Stimulated activated CD4-positive, alpha-beta T cell treated with anti-CD3 and anti-CD28 coated beads, Interleukin-2, amount 100 ng/mL, for 24 hours (primary cell): Measurements from ENCODE around the gene TAP1.
"Not testable (repeated sequence)": the region's sequence is repeated elsewhere in the genome, so short reads cannot be mapped to it uniquely, and the experiment has no call there.

Experiments used
- DNase-seq, 2 donors: peaks; one replicate each; pipeline ENCODE4 v3.0.0-alpha.2; 2020

Gene TAP1, protein sequence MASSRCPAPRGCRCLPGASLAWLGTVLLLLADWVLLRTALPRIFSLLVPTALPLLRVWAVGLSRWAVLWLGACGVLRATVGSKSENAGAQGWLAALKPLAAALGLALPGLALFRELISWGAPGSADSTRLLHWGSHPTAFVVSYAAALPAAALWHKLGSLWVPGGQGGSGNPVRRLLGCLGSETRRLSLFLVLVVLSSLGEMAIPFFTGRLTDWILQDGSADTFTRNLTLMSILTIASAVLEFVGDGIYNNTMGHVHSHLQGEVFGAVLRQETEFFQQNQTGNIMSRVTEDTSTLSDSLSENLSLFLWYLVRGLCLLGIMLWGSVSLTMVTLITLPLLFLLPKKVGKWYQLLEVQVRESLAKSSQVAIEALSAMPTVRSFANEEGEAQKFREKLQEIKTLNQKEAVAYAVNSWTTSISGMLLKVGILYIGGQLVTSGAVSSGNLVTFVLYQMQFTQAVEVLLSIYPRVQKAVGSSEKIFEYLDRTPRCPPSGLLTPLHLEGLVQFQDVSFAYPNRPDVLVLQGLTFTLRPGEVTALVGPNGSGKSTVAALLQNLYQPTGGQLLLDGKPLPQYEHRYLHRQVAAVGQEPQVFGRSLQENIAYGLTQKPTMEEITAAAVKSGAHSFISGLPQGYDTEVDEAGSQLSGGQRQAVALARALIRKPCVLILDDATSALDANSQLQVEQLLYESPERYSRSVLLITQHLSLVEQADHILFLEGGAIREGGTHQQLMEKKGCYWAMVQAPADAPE

DNA sequence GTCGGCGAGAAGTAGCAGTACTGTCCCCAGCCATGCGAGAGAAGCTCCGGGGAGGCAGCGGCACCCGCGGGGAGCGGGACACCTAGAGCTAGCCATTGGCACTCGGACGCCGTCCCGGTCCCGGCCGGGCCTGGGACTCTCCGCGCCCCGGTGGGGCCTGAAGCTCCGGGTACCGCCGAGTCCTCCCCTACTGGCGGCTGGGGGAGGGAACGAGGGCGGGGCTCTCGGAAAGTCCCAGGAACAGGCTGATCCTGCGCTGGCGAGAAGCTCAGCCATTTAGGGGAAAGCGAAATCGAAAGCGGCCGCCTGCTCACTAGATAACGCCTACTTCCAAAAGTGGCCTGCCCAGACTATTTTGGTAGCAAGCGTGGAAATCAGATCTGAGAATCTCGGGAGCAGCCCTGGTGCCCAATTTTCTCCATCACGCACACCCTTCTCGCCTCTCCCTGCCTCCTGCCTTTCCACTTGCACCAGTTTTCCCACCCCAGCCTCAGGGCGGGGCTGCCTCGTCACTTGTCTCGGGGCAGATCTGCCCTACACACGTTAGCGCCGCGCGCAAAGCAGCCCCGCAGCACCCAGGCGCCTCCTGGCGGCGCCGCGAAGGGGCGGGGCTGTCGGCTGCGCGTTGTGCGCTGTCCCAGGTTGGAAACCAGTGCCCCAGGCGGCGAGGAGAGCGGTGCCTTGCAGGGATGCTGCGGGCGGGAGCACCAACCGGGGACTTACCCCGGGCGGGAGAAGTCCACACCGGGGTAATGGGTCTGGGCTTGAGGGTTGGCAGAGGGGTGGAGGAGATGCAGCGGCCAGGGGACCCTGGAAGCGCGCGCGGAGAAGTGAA lies at the start of gene TAP1, which contains the start of gene PSMB9:
TAP1 (minus strand) TSS at position 164 of the 835 bp plus-strand sequence; CDS start at position 96, 68 bp downstream.
PSMB9 (plus strand) TSS at position 652 of the 835 bp plus-strand sequence; CDS start at position 690, 38 bp downstream.
- peak; percentile 96 for DNase-seq

DNA sequence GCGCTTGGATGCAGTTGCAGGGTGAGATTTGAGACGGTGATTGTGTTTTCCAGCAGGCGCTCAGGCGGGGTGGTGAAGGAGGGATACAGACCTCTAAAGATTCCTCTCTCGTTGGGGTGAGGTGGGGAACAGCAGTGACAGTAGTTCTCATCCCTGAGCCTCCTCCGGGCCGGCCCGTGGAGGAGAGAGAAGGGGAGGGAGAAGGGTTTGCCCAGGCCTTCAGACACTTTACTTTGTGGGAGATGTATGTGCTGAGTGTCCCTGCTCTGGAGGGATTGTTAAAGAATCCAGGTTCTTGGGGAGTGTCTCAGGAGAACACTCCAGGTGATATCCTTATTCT lies 41.5 kb upstream of the TAP1 start:
- no peak for DNase-seq

- DNase-seq = peak; percentile 96 to 97
Measured at GRCh38 chr6:32894085-32895005, 40.8 kb upstream of the TAP1 start.

- no peak for DNase-seq
Measured at GRCh38 chr6:32890831-32891230, 37.3 kb upstream of the TAP1 start.

DNA sequence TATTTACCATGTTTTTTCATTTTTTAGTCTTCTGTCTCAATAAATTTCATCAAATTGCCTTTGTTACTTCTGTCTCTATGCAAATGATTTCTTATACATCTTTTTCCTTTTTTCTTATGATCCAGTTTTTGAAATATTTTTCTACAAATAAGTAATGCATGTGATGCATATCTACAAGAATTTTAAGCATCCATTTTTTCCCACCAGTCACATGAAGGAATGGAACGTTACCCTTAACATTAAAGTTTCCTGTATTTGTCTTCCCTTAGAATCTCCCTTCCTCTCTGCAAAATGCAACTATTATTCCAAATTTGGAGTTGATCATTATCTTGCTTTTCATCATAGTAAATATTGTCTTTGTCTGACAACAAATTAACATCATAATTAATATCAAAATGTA lies 36.0 kb upstream of the TAP1 start:
- DNase-seq = no peak

DNA sequence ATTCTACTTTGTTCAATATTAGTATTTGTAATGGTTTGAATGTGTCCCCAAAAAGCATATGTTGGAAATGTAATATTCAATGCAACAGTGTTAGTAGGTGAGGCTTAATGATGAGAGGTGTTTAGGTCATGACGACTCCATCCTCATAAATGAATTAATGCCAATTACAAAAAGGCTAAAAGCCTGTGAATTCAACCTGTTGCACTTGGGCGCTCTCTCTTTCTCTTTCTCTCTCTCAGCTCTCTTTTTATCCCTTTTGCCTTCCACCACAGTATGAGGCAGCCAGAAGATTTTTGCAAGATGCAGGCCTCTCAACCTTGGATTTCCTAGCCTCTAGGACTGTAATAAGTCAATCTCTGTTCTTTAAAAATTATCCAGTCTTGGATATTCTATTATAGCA lies 35.1 kb upstream of the TAP1 start:
- DNase-seq = no peak

- no peak for DNase-seq
Measured at GRCh38 chr6:32887616-32888015, 34.1 kb upstream of the TAP1 start.

DNA sequence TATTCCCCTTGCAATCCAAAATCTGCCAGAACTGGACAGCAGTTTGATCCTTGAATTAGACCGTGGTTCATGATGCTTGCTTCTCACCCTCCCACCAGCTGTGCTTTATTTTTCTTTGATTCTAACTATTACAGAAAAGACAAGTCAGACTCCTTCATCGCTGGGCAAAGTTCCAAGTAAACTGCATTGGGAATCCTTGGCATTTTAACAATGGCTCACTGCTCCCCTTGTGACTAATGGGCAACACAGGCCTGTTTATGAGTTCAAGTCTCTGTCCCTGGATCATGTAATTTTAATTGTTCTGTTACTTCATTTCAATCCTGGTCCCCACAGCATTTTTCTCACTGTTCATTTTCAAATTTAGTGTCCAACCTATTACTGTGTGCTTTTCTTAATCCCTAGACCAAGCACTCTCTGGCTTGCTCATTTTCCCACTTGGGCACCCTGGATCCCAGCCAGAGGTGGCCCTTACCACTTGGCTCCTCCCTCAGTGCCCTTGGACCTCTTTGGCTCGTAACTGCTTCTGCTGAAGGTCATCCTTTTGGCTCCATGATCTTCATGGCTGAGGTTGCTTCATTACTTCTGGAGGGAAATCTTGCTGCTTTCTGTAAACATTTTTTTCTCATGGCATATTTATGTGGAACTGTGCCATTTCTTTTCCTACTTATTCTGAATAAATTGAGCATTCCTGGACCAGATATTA lies 33.3 kb upstream of the TAP1 start:
- no peak for DNase-seq

DNA sequence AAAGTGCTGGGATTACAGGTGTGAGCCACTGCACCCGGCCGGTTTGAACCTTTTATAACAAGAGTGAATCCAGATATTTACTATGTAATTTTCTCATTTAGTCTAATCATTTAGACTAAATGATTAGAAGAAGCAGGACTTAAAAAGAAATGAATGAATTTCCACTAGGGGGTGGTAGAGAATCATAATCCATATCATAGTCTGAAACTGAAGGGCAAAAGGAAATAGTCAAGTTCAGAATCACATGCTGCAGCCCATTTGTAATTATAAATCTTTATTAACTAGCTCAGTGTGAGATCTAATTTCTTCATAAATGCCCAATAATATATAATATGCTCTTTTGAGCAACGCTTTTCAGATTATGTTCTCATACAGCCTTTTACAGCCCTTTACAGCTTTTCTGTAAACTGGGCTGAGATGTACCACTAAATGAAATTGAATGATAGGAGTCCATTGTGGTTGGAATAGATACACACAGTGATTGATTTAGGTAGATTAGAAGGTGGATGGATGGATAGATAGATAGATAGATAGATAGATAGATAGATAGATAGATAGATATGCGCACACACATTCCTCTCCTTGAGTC lies 32.3 kb upstream of the TAP1 start:
- DNase-seq = no peak

GRCh38 chr6:32883789-32884188 lies 30.3 kb upstream of the TAP1 start:
- DNase-seq = no peak

GRCh38 chr6:32882879-32883250 lies 29.4 kb upstream of the TAP1 start:
- DNase-seq = no peak

DNA sequence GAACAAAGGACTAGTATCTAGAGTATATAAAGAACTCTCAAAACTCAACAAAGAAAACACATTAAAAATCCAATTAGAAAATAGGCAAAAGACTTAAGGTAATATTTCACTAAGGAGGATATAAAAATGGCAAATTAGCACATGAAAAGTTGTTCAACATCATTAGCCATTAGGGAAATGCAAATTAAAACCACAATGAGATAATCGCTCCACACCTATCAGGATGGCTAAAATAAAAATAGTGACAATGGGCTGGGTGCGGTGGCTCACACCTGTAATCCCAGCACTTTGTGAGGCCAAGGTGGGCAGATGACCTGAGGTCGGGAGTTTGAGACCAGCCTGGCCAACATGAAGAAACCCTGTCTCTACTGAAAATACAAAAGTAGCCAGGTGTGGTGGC lies 27.5 kb upstream of the TAP1 start:
- DNase-seq = not testable (repeated sequence)

GRCh38 chr6:32879691-32880090 lies 26.2 kb upstream of the TAP1 start:
- DNase-seq = no peak

GRCh38 chr6:32876603-32877002 lies 23.1 kb upstream of the TAP1 start:
- no peak for DNase-seq

- not testable (repeated sequence) for DNase-seq
Measured at GRCh38 chr6:32873947-32874346, 20.4 kb upstream of the TAP1 start.

GRCh38 chr6:32868257-32868788 lies 14.8 kb upstream of the TAP1 start:
- DNase-seq = peak; percentile 92

GRCh38 chr6:32867554-32868256 lies 14.2 kb upstream of the TAP1 start:
- no peak for DNase-seq

DNA sequence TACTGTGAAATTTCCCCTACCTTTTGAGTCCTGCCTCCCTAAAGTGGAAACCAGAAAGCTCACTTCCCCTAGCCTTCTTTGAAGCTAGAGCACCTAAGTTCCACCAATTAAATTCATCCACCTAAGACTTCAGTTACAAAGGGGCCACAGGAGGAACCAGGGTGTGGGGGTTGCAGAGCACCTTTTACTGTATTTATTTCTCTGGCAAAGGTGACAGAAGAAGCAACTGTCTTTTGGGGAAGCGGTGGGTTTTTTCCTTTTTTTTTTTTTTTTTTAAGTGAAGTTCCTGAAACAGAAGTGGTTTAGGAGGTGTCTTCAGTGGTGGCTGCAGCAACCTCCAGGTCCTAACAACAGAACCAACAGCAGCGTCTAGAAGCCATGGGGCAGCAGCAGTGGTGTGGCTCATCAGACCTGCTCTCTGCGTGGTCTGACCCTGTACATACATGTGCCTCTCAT lies 13.5 kb upstream of the TAP1 start:
- no peak for DNase-seq

- no peak for DNase-seq
Measured at GRCh38 chr6:32865724-32866443, 12.4 kb upstream of the TAP1 start.
